Activated T-helper 1 cell treated with anti-CD3 and anti-CD28 coated beads, Interleukin-12 subunit alpha, Interleukin-12 subunit beta, Interleukin-2, Interleukin-4 antibody, amounts not matched to agents 30 ng/mL and 10 ng/mL and 1 ng/mL, durations not matched to agents 14 hours and 24 hours and 36 hours (primary cell): Measurements from ENCODE around the gene HPS1. TPM values are rescaled to one million over a fixed set of nuclear protein-coding genes. Genes with fewer than 3 reads are reported as not detected.
"Not testable (repeated sequence)": the region's sequence is repeated elsewhere in the genome, so short reads cannot be mapped to it uniquely, and the experiment has no call there.

Experiments
- DNase-seq: peaks from one replicate; pipeline ENCODE4 v3.0.0; 2021; ENCODE audit warnings: low spot score
- H3K27ac Mint-ChIP-seq: one replicate; pipeline ENCODE4 v1.8.0; 2021; ENCODE audit warnings: mild to moderate bottlenecking, mixed read lengths
- H3K27me3 Mint-ChIP-seq: one replicate; pipeline ENCODE4 v1.8.0; 2022; ENCODE audit warnings: mild to moderate bottlenecking, moderate library complexity, mixed read lengths; ENCODE audit not compliant: insufficient read depth
- H3K36me3 Mint-ChIP-seq: one replicate; pipeline ENCODE4 v1.8.0; 2021; ENCODE audit warnings: low read depth, mixed read lengths
- H3K4me1 Mint-ChIP-seq: one replicate; pipeline ENCODE4 v1.8.0; 2021; ENCODE audit warnings: low read depth, mixed read lengths
- H3K4me3 Mint-ChIP-seq: one replicate; pipeline ENCODE4 v1.8.0; 2021; ENCODE audit warnings: mild to moderate bottlenecking, moderate library complexity, mixed read lengths
- H3K9me3 Mint-ChIP-seq: one replicate; pipeline ENCODE4 v1.8.0; 2021; ENCODE audit warnings: mixed read lengths
- intact Hi-C: fragments of 100-400 bp; cut with micrococcal nuclease; formaldehyde crosslinking; loops from one replicate; pipeline ENCODE4 v1.15.1; 2024
- total RNA-seq: library from RNA; stranded (reverse); gene quantifications from 2 replicates; pipeline ENCODE4 v1.2.3, GENCODE V29; 2022

HPS1 gene
- total RNA-seq, 1 donor from 2014 or later = 63.1 TPM

- Mint-ChIP-seq H3K4me1 (peaks cover 14% of the 10 kb centered on the region), H3K9me3 (no peaks in the 10 kb centered on the region), H3K27me3 (no peaks in the 10 kb centered on the region), H3K36me3 (no peaks in the 10 kb centered on the region), H3K4me3 (no peak overlapping the region), H3K27ac (no peak overlapping the region)
- DNase-seq = no peak
- intact Hi-C loops = no loop called here
These were observed 47.0 kb downstream of the HPS1 start for GRCh38 chr10:98399784-98400183.

GRCh38 chr10:98397089-98397600 is 49.6 kb downstream of the HPS1 start:
- Mint-ChIP-seq H3K27ac (no peak overlapping the region), H3K4me1 (no peaks in the 10 kb centered on the region), H3K9me3 (no peaks in the 10 kb centered on the region), H3K36me3 (no peaks in the 10 kb centered on the region), H3K4me3 (no peak overlapping the region), H3K27me3 (no peaks in the 10 kb centered on the region)
- intact Hi-C loops = no loop called here
- no peak for DNase-seq

GRCh38 chr10:98396096-98397063 is 50.4 kb downstream of the HPS1 start:
- Mint-ChIP-seq H3K4me1 (peaks cover 3% of the 10 kb centered on the region), H3K27me3 (no peaks in the 10 kb centered on the region), H3K27ac (no peak overlapping the region), H3K36me3 (no peaks in the 10 kb centered on the region), H3K4me3 (no peak overlapping the region), H3K9me3 (no peaks in the 10 kb centered on the region)
- DNase-seq = no peak
- intact Hi-C loops = no loop called here

GRCh38 chr10:98394851-98395440 is 51.8 kb downstream of the HPS1 start:
- no peaks in the 10 kb centered on the region for H3K9me3 Mint-ChIP-seq
- no peaks in the 10 kb centered on the region for H3K27me3 Mint-ChIP-seq
- no peak overlapping the region for H3K27ac Mint-ChIP-seq
- no peaks in the 10 kb centered on the region for H3K36me3 Mint-ChIP-seq
- peaks cover 9% of the 10 kb centered on the region for H3K4me1 Mint-ChIP-seq
- intact Hi-C loops = no loop called here
- no peak overlapping the region for H3K4me3 Mint-ChIP-seq
- no peak for DNase-seq

GRCh38 chr10:98391578-98391991 is 55.1 kb downstream of the HPS1 start:
- no peak overlapping the region for H3K4me3 Mint-ChIP-seq
- no peaks in the 10 kb centered on the region for H3K36me3 Mint-ChIP-seq
- no peak overlapping the region for H3K27ac Mint-ChIP-seq
- H3K9me3 Mint-ChIP-seq = no peaks in the 10 kb centered on the region
- intact Hi-C loops = no loop called here
- no peaks in the 10 kb centered on the region for H3K27me3 Mint-ChIP-seq
- no peak for DNase-seq
- H3K4me1 Mint-ChIP-seq = peaks cover 9% of the 10 kb centered on the region

- no peaks in the 10 kb centered on the region for H3K27me3 Mint-ChIP-seq
- intact Hi-C loops = no loop called here
- H3K36me3 Mint-ChIP-seq = no peaks in the 10 kb centered on the region
- no peaks in the 10 kb centered on the region for H3K9me3 Mint-ChIP-seq
- peaks cover 9% of the 10 kb centered on the region for H3K4me1 Mint-ChIP-seq
- H3K27ac Mint-ChIP-seq = no peak overlapping the region
- no peak overlapping the region for H3K4me3 Mint-ChIP-seq
- DNase-seq = no peak
These were observed 55.7 kb downstream of the HPS1 start for GRCh38 chr10:98391065-98391464.

GRCh38 chr10:98390406-98390805 is 56.3 kb downstream of the HPS1 start:
- H3K4me3 Mint-ChIP-seq = no peak overlapping the region
- no peak for DNase-seq
- H3K9me3 Mint-ChIP-seq = no peaks in the 10 kb centered on the region
- H3K36me3 Mint-ChIP-seq = no peaks in the 10 kb centered on the region
- no peaks in the 10 kb centered on the region for H3K27me3 Mint-ChIP-seq
- peaks cover 9% of the 10 kb centered on the region for H3K4me1 Mint-ChIP-seq
- no peak overlapping the region for H3K27ac Mint-ChIP-seq
- intact Hi-C loops = no loop called here

- no peaks in the 10 kb centered on the region for H3K9me3 Mint-ChIP-seq
These were observed 57.3 kb downstream of the HPS1 start for GRCh38 chr10:98389398-98389797.

GRCh38 chr10:98388101-98388655 is 58.6 kb downstream of the HPS1 start:
- Mint-ChIP-seq H3K27me3 (no peaks in the 10 kb centered on the region), H3K4me1 (peaks cover 9% of the 10 kb centered on the region), H3K9me3 (no peaks in the 10 kb centered on the region), H3K27ac (no peak overlapping the region), H3K4me3 (no peak overlapping the region), H3K36me3 (no peaks in the 10 kb centered on the region)
- intact Hi-C loops = no loop called here
- DNase-seq = no peak

More at GRCh38 chr10:98389398-98389797, 57.3 kb downstream of the HPS1 start:
- no peak overlapping the region for H3K27ac Mint-ChIP-seq
- DNase-seq = no peak
- H3K4me3 Mint-ChIP-seq = no peak overlapping the region
- no peaks in the 10 kb centered on the region for H3K27me3 Mint-ChIP-seq
- intact Hi-C loops = no loop called here
- H3K36me3 Mint-ChIP-seq = no peaks in the 10 kb centered on the region
- H3K4me1 Mint-ChIP-seq = peaks cover 9% of the 10 kb centered on the region

- intact Hi-C loops = no loop called here
- Mint-ChIP-seq H3K4me3 (no peak overlapping the region), H3K36me3 (no peaks in the 10 kb centered on the region), H3K9me3 (no peaks in the 10 kb centered on the region), H3K27me3 (no peaks in the 10 kb centered on the region), H3K27ac (no peak overlapping the region), H3K4me1 (no peaks in the 10 kb centered on the region)
- no peak for DNase-seq
These were observed 62.1 kb downstream of the HPS1 start for GRCh38 chr10:98384531-98385133.

GRCh38 chr10:98383869-98384268 is 62.9 kb downstream of the HPS1 start:
- Mint-ChIP-seq H3K27me3 (no peaks in the 10 kb centered on the region), H3K27ac (no peak overlapping the region), H3K9me3 (no peaks in the 10 kb centered on the region), H3K4me3 (no peak overlapping the region), H3K36me3 (no peaks in the 10 kb centered on the region), H3K4me1 (no peaks in the 10 kb centered on the region)
- intact Hi-C loops = no loop called here
- no peak for DNase-seq

GRCh38 chr10:98383134-98383667 is 63.5 kb downstream of the HPS1 start:
- H3K27ac Mint-ChIP-seq, H3K4me1 Mint-ChIP-seq, H3K4me3 Mint-ChIP-seq, H3K36me3 Mint-ChIP-seq, H3K9me3 Mint-ChIP-seq, intact Hi-C loops, H3K27me3 Mint-ChIP-seq, DNase-seq: not testable (repeated sequence)
